Vagina (tissue), 2 donors: ENCODE measurements around the gene FOXP2. TPM values are rescaled to one million over a fixed set of nuclear protein-coding genes. Genes with fewer than 3 reads are reported as not detected.
"Not testable (repeated sequence)": the region's sequence is repeated elsewhere in the genome, so short reads cannot be mapped to it uniquely, and the experiment has no call there.

ENCODE experiments used
- DNase-seq, 2 donors: peaks; one replicate each; pipeline ENCODE4 v3.0.0-alpha.2; 2017; ENCODE audit errors: extremely low spot score in 2 of 2
- H3K27ac ChIP-seq: fragments of 200-600 bp; sonication (generic); one replicate; pipeline ENCODE4 v1.5.1; 2019
- H3K27me3 ChIP-seq: fragments of 200-600 bp; sonication (generic); one replicate; pipeline ENCODE4 v1.5.1; 2019
- H3K36me3 ChIP-seq, 2 donors: fragments of 200-600 bp; sonication (generic); one replicate each; pipeline ENCODE4 v1.5.1; 2017 to 2019
- H3K4me1 ChIP-seq: fragments of 200-600 bp; sonication (generic); one replicate; pipeline ENCODE4 v1.5.1; 2019
- H3K4me3 ChIP-seq, 2 donors: fragments of 200-600 bp; sonication (generic); 1 replicate in 1 of 2; 2 replicates in 1 of 2; pipeline ENCODE4 v1.5.1; 2016 to 2019
- H3K9me3 ChIP-seq: fragments of 200-600 bp; sonication (generic); one replicate; pipeline ENCODE4 v1.5.1; 2019
- CTCF ChIP-seq, 3 experiments: fragments of 450-650 bp in 2 of 3; fragments of 200-600 bp in 1 of 3; sonication (generic) in 1 of 3; IDR thresholded peaks; one replicate each; pipeline ENCODE4 v1.5.1; 2017 to 2019; ENCODE audit warnings: antibody characterized with exemption in 3 of 3, mild to moderate bottlenecking in 2 of 3, moderate library complexity in 2 of 3
- POLR2A ChIP-seq, 2 donors: fragments of 450-650 bp; IDR thresholded peaks; one replicate each; pipeline ENCODE4 v1.6.1; 2017; ENCODE audit warnings: antibody characterized with exemption in 2 of 2, mild to moderate bottlenecking in 2 of 2, moderate library complexity in 2 of 2
- POLR2AphosphoS5 ChIP-seq, 2 donors: sonication (generic); formaldehyde crosslinking; IDR thresholded peaks; one replicate each; pipeline ENCODE4 v1.9.0; 2017; ENCODE audit warnings: antibody characterized with exemption in 2 of 2, mild to moderate bottlenecking in 2 of 2, low read depth in 1 of 2; ENCODE audit not compliant: insufficient read depth in 1 of 2
- intact Hi-C: fragments of 100-400 bp; cut with DNase I; formaldehyde crosslinking; loops from one replicate; pipeline ENCODE4 v1.15.1; 2023
- total RNA-seq: library from RNA; depleted of rRNA; stranded (reverse); fragments of >200 nt; gene quantifications from one replicate; pipeline ENCODE4 v1.2.3, GENCODE V29; 2016

Gene FOXP2
- total RNA-seq, 1 donor from 2014 or later = 29.7 TPM

GRCh38 chr7:114533131-114533530, 118.5 kb downstream of the FOXP2 start:
- no peak overlapping the region for H3K4me3 ChIP-seq
- no peaks in the 10 kb centered on the region for H3K27me3 ChIP-seq
- H3K27ac ChIP-seq = no peak overlapping the region
- no peak for DNase-seq
- H3K9me3 ChIP-seq = no peaks in the 10 kb centered on the region
- H3K4me1 ChIP-seq = no peaks in the 10 kb centered on the region
- intact Hi-C loops = no loop called here
- no peaks in the 10 kb centered on the region for H3K36me3 ChIP-seq
- no peak for TF ChIP-seq CTCF (IDR thresholded peaks at IDR 0.05)
- TF ChIP-seq POLR2A (IDR thresholded peaks at IDR 0.05) = no peak
- TF ChIP-seq POLR2AphosphoS5 (IDR thresholded peaks at IDR 0.05; ENCODE audit: insufficient read depth in 1 of 2, low read depth in 1 of 2) = no peak

DNA sequence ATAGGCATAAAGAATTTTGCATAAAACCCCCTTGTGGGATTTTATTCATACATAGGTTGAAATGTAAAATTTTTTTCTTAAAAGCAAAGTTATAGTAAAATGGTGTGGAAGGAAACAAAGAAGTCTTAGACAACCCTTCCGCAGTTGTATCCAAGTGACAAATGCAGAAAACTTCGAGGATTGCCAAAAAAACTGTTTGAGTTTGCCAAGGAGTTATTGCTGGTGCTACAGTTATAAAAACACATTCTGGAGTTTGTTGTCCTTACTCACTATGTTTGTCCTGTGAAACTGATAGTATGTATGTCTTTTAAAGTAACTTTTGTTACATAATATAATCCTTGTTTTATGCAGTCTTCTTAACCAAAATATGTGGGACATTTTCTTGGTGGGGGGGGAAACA, 120.3 kb downstream of the FOXP2 start:
- H3K27me3 ChIP-seq = no peaks in the 10 kb centered on the region
- no peaks in the 10 kb centered on the region for H3K36me3 ChIP-seq
- no peaks in the 10 kb centered on the region for H3K9me3 ChIP-seq
- no peaks in the 10 kb centered on the region for H3K4me1 ChIP-seq
- TF ChIP-seq POLR2A (IDR thresholded peaks at IDR 0.05) (no peak), POLR2AphosphoS5 (IDR thresholded peaks at IDR 0.05; ENCODE audit: insufficient read depth in 1 of 2, low read depth in 1 of 2) (no peak), CTCF (IDR thresholded peaks at IDR 0.05) (no peak)
- H3K4me3 ChIP-seq = no peak overlapping the region
- intact Hi-C loops = no loop called here
- no peak for DNase-seq
- no peak overlapping the region for H3K27ac ChIP-seq

GRCh38 chr7:114539575-114539974, 125.0 kb downstream of the FOXP2 start:
- DNase-seq = no peak
- no peaks in the 10 kb centered on the region for H3K36me3 ChIP-seq
- TF ChIP-seq CTCF (IDR thresholded peaks at IDR 0.05) = no peak
- TF ChIP-seq POLR2AphosphoS5 (IDR thresholded peaks at IDR 0.05; ENCODE audit: insufficient read depth in 1 of 2, low read depth in 1 of 2) = no peak
- no peak for TF ChIP-seq POLR2A (IDR thresholded peaks at IDR 0.05)
- no peak overlapping the region for H3K4me3 ChIP-seq
- intact Hi-C loops = no loop called here
- H3K9me3 ChIP-seq = no peaks in the 10 kb centered on the region
- no peak overlapping the region for H3K27ac ChIP-seq
- no peaks in the 10 kb centered on the region for H3K4me1 ChIP-seq
- H3K27me3 ChIP-seq = no peaks in the 10 kb centered on the region

DNA sequence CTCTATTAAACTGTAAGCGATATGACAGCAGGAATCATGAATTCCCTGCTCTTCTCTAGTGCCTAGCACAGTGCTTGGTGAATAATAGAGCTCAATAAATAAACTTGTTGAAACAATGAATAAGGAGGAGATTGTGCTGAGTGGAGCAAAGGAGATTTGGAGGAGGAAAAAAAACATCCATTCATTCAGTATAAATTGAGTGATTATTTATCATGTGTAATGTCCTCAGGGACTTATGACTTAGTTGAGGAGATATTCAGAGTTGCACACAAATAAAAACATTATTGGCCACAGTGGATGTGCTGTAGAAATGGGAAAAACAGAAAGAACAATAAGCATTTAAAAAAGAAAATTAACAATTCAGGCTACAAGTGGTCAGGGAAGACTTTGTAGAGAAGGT, 125.7 kb downstream of the FOXP2 start:
- no peak overlapping the region for H3K4me3 ChIP-seq
- intact Hi-C loops = no loop called here
- no peaks in the 10 kb centered on the region for H3K36me3 ChIP-seq
- no peaks in the 10 kb centered on the region for H3K9me3 ChIP-seq
- H3K27me3 ChIP-seq = no peaks in the 10 kb centered on the region
- no peaks in the 10 kb centered on the region for H3K4me1 ChIP-seq
- TF ChIP-seq POLR2A (IDR thresholded peaks at IDR 0.05) (no peak), POLR2AphosphoS5 (IDR thresholded peaks at IDR 0.05; ENCODE audit: insufficient read depth in 1 of 2, low read depth in 1 of 2) (no peak)
- H3K27ac ChIP-seq = no peak overlapping the region
- no peak for DNase-seq

- H3K9me3 ChIP-seq, H3K4me1 ChIP-seq, H3K36me3 ChIP-seq, H3K27me3 ChIP-seq, intact Hi-C loops, H3K27ac ChIP-seq, H3K4me3 ChIP-seq, DNase-seq: not testable (repeated sequence)
Measured at GRCh38 chr7:114547346-114547745, 132.7 kb downstream of the FOXP2 start.

GRCh38 chr7:114548081-114548980, 133.7 kb downstream of the FOXP2 start:
- intact Hi-C loops = no loop called here
- Histone ChIP-seq H3K27me3 (no peaks in the 10 kb centered on the region), H3K36me3 (no peaks in the 10 kb centered on the region), H3K9me3 (no peaks in the 10 kb centered on the region), H3K4me3 (no peak overlapping the region), H3K27ac (no peak overlapping the region), H3K4me1 (no peaks in the 10 kb centered on the region)
- DNase-seq = no peak
- TF ChIP-seq CTCF (IDR thresholded peaks at IDR 0.05) (no peak), POLR2A (IDR thresholded peaks at IDR 0.05) (no peak), POLR2AphosphoS5 (IDR thresholded peaks at IDR 0.05; ENCODE audit: insufficient read depth in 1 of 2, low read depth in 1 of 2) (no peak)
